ENCODE data around the gene THSD4.

DNA sequence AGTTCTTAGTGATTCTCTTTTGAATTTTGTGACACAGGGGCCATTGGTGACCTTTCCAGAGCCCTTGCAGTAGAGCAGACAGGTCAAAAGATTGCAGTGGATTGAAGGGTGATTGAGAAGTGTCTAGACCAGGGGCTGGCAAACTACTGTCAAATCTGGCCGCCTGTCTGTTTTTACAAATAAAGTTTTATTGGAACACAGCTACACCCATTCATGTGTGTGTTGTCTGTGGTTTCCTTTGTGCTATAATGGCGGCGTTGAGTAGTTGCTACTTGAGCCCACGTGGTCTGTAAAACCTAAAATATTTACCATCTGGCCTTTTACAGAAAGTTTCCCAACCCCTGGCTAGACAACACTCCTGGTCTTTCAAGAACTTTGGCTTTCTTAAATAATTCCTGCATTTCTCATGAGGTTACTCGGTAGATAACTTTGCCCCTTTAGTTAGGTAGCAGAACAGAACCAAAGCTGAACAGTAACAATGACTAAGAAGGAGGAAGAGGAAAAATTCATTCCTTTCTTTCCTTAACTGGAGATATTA, 430.0 kb downstream of the THSD4 start:
- TF ChIP-seq, protein P1, sequence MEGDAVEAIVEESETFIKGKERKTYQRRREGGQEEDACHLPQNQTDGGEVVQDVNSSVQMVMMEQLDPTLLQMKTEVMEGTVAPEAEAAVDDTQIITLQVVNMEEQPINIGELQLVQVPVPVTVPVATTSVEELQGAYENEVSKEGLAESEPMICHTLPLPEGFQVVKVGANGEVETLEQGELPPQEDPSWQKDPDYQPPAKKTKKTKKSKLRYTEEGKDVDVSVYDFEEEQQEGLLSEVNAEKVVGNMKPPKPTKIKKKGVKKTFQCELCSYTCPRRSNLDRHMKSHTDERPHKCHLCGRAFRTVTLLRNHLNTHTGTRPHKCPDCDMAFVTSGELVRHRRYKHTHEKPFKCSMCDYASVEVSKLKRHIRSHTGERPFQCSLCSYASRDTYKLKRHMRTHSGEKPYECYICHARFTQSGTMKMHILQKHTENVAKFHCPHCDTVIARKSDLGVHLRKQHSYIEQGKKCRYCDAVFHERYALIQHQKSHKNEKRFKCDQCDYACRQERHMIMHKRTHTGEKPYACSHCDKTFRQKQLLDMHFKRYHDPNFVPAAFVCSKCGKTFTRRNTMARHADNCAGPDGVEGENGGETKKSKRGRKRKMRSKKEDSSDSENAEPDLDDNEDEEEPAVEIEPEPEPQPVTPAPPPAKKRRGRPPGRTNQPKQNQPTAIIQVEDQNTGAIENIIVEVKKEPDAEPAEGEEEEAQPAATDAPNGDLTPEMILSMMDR (optimal IDR thresholded peaks at IDR 0.05 in 1 of 3, IDR thresholded peaks at IDR 0.05 in 1 of 3, conservative IDR thresholded peaks at IDR 0.05 in 1 of 3; ENCODE audit: extremely low read depth in 1 of 3, insufficient read depth in 2 of 3, low read length in 3 of 3): no peak
- TF ChIP-seq EZH2 (IDR thresholded peaks at IDR 0.05; ENCODE audit: low read length): no peak
